ENCODE data around the gene MNAT1.
"Not testable (repeated sequence)": the region's sequence is repeated elsewhere in the genome, so short reads cannot be mapped to it uniquely, and the experiment has no call there.

MNAT1 gene

GRCh38 chr14:60775296-60775695 lies 40.7 kb downstream of the MNAT1 start:
- H3K4me1 ChIP-seq, result no peaks in the 10 kb centered on the region
- no peak overlapping the region for H2AFZ ChIP-seq
- H3K4me2 ChIP-seq (ENCODE audit: low read length), result no peak overlapping the region
- no peaks in the 10 kb centered on the region for H3K9me3 ChIP-seq (ENCODE audit: control insufficient read depth, low read length)
- TF ChIP-seq, protein P1, sequence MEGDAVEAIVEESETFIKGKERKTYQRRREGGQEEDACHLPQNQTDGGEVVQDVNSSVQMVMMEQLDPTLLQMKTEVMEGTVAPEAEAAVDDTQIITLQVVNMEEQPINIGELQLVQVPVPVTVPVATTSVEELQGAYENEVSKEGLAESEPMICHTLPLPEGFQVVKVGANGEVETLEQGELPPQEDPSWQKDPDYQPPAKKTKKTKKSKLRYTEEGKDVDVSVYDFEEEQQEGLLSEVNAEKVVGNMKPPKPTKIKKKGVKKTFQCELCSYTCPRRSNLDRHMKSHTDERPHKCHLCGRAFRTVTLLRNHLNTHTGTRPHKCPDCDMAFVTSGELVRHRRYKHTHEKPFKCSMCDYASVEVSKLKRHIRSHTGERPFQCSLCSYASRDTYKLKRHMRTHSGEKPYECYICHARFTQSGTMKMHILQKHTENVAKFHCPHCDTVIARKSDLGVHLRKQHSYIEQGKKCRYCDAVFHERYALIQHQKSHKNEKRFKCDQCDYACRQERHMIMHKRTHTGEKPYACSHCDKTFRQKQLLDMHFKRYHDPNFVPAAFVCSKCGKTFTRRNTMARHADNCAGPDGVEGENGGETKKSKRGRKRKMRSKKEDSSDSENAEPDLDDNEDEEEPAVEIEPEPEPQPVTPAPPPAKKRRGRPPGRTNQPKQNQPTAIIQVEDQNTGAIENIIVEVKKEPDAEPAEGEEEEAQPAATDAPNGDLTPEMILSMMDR (IDR thresholded peaks at IDR 0.05), result no peak
- H3K27me3 ChIP-seq (ENCODE audit: control insufficient read depth, insufficient read depth, low read length), result no peaks in the 10 kb centered on the region
- no peak overlapping the region for H3K27ac ChIP-seq
- peaks cover 50% of the 10 kb centered on the region for H3K79me2 ChIP-seq
- H3K36me3 ChIP-seq (ENCODE audit: control insufficient read depth, insufficient read depth, low read length), result no peaks in the 10 kb centered on the region
- no peak overlapping the region for H3K4me3 ChIP-seq (ENCODE audit: low read depth, low read length)
- H3K9ac ChIP-seq, result no peak overlapping the region

GRCh38 chr14:60777856-60778578 lies 43.5 kb downstream of the MNAT1 start:
- H3K4me2 ChIP-seq (ENCODE audit: low read length), result no peak overlapping the region
- H3K4me3 ChIP-seq (ENCODE audit: low read depth, low read length), result no peak overlapping the region
- no peaks in the 10 kb centered on the region for H3K9me3 ChIP-seq (ENCODE audit: control insufficient read depth, low read length)
- no peak overlapping the region for H3K9ac ChIP-seq
- TF ChIP-seq, protein P1 (IDR thresholded peaks at IDR 0.05), result no peak
- H3K27me3 ChIP-seq (ENCODE audit: control insufficient read depth, insufficient read depth, low read length), result no peaks in the 10 kb centered on the region
- peaks cover 2% of the 10 kb centered on the region for H3K4me1 ChIP-seq
- H3K27ac ChIP-seq, result no peak overlapping the region
- no peaks in the 10 kb centered on the region for H3K36me3 ChIP-seq (ENCODE audit: control insufficient read depth, insufficient read depth, low read length)
- no peak overlapping the region for H2AFZ ChIP-seq
- H3K79me2 ChIP-seq, result peaks cover 36% of the 10 kb centered on the region

- not testable (repeated sequence) for H3K27me3 ChIP-seq (ENCODE audit: control insufficient read depth, insufficient read depth, low read length); H3K4me2 ChIP-seq (ENCODE audit: low read length); H3K27ac ChIP-seq; H2AFZ ChIP-seq; H3K4me1 ChIP-seq; H3K9me3 ChIP-seq (ENCODE audit: control insufficient read depth, low read length); H3K36me3 ChIP-seq (ENCODE audit: control insufficient read depth, insufficient read depth, low read length); H3K9ac ChIP-seq; H3K4me3 ChIP-seq (ENCODE audit: low read depth, low read length)
- H3K79me2 ChIP-seq, result peaks cover 33% of the 10 kb centered on the region
Measured at GRCh38 chr14:60779745-60780514, 45.4 kb downstream of the MNAT1 start.

DNA sequence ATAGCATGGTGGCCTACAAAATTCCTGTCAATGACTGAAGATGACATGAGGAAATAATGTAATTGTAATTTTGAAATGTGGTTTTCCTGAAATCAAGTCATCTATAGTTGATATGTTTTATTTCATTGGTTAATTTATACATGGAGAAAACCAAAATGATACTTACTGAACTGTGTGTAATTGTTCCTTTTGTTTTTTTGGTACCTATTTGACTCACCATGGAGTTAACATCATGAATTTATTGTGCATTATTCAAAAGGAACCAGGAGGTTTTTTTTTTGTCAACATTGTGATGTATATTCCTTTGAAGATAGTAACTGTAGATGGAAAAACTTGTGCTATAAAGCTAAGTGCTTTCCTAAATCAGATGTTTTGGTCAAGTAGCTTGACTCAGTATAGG lies 46.0 kb downstream of the MNAT1 start:
- not testable (repeated sequence) for H3K27ac ChIP-seq; H3K9me3 ChIP-seq (ENCODE audit: control insufficient read depth, low read length); H3K4me1 ChIP-seq; H3K36me3 ChIP-seq (ENCODE audit: control insufficient read depth, insufficient read depth, low read length); H2AFZ ChIP-seq; H3K4me2 ChIP-seq (ENCODE audit: low read length); H3K27me3 ChIP-seq (ENCODE audit: control insufficient read depth, insufficient read depth, low read length); H3K9ac ChIP-seq; H3K4me3 ChIP-seq (ENCODE audit: low read depth, low read length)
- peaks cover 30% of the 10 kb centered on the region for H3K79me2 ChIP-seq

DNA sequence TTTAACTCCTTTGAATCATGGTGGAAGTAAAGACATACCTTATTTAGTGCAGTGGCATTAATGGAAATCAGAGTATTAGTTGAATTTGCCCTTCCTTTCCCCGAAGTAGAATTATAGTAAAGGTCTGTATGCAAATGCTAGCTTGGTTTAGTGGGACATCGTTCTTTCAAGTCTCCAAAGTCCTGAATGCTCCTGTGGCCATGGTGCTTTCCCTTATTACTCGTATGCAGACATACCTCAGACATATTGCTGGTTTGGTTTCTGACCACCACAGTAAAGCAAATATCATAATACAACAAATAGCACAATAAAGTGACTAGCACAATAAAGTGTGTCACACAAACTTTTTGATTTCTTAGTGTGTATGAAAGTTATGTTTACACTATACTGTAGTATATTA lies 52.3 kb downstream of the MNAT1 start:
- no peak overlapping the region for H3K4me3 ChIP-seq (ENCODE audit: low read depth, low read length)
- no peak overlapping the region for H3K9ac ChIP-seq
- TF ChIP-seq, protein P1 (IDR thresholded peaks at IDR 0.05), result no peak
- H3K4me2 ChIP-seq (ENCODE audit: low read length), result no peak overlapping the region
- peaks cover 3% of the 10 kb centered on the region for H3K4me1 ChIP-seq
- no peaks in the 10 kb centered on the region for H3K9me3 ChIP-seq (ENCODE audit: control insufficient read depth, low read length)
- no peaks in the 10 kb centered on the region for H3K36me3 ChIP-seq (ENCODE audit: control insufficient read depth, insufficient read depth, low read length)
- H3K79me2 ChIP-seq, result peaks cover 34% of the 10 kb centered on the region
- H3K27ac ChIP-seq, result no peak overlapping the region
- no peaks in the 10 kb centered on the region for H3K27me3 ChIP-seq (ENCODE audit: control insufficient read depth, insufficient read depth, low read length)
- no peak overlapping the region for H2AFZ ChIP-seq
